Measurements from ENCODE around the gene PKM.

GRCh38 chr15:72154316-72154715 is 76.7 kb downstream of the PKM start:
- TF ChIP-seq CTCF (optimal IDR thresholded peaks at IDR 0.05 in 1 of 3, IDR thresholded peaks at IDR 0.05 in 1 of 3, conservative IDR thresholded peaks at IDR 0.05 in 1 of 3; ENCODE audit: extremely low read depth in 1 of 3, insufficient read depth in 2 of 3, low read length in 3 of 3) (no peak), EZH2 (IDR thresholded peaks at IDR 0.05; ENCODE audit: low read length) (no peak)
